Stimulated activated CD4-positive, alpha-beta T cell treated with anti-CD3 and anti-CD28 coated beads, Interleukin-1b, Interleukin-23, amount 100 ng/mL, for 1 hour (primary cell): Measurements from ENCODE around the gene PCDHB8.
"Not testable (repeated sequence)": the region's sequence is repeated elsewhere in the genome, so short reads cannot be mapped to it uniquely, and the experiment has no call there.

Source experiments
- DNase-seq, 2 donors: peaks; one replicate each; pipeline ENCODE4 v3.0.0-alpha.2; 2020; ENCODE audit warnings: low read depth in 2 of 2

Gene PCDHB8

DNA sequence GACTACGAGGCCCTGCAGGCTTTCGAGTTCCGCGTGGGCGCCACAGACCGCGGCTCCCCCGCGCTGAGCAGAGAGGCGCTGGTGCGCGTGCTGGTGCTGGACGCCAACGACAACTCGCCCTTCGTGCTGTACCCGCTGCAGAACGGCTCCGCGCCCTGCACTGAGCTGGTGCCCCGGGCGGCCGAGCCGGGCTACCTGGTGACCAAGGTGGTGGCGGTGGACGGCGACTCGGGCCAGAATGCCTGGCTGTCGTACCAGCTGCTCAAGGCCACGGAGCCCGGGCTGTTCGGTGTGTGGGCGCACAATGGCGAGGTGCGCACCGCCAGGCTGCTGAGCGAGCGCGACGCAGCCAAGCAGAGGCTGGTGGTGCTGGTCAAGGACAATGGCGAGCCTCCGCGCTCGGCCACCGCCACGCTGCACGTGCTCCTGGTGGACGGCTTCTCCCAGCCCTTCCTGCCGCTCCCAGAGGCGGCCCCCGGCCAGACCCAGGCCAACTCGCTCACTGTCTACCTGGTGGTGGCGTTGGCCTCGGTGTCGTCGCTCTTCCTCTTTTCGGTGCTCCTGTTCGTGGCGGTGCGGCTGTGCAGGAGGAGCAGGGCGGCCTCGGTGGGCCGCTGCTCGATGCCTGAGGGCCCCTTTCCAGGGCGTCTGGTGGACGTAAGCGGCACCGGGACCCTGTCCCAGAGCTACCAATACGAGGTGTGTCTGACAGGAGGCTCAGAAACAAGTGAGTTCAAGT is 6.7 kb downstream of the PCDHB8 start:
- not testable (repeated sequence) for DNase-seq

DNA sequence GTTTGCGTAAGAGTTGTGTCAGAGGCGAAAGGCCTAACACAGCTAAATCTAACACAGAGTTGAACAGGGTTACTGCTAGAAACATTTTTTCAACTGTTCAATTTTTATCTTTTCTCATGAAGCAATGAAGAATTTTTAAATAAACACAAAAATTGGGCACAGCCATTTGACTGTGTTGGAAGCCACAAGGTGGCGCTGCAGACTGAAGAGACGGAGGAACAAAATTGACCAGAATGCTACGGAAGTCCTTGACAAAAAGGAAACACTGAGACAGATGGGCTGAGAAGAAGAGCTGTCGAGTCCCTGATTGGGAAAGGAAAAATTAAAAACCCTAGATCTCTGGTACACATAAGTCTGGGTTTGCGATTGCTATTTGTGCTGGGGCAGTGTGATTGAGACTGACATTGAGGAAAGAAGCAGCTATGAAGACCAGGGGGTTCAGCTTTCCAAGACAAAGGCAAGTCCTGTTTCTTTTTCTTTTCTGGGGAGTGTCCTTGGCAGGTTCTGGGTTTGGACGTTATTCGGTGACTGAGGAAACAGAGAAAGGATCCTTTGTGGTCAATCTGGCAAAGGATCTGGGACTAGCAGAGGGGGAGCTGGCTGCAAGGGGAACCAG is 9.4 kb downstream of the PCDHB8 start, which contains the start of gene PCDHB9:
TSS of gene PCDHB9 (plus strand) at position 265 of the 616 bp plus-strand sequence. CDS start at position 423, 158 bp downstream.
- DNase-seq: peak in 1 of 2 donors; percentile 16

DNA sequence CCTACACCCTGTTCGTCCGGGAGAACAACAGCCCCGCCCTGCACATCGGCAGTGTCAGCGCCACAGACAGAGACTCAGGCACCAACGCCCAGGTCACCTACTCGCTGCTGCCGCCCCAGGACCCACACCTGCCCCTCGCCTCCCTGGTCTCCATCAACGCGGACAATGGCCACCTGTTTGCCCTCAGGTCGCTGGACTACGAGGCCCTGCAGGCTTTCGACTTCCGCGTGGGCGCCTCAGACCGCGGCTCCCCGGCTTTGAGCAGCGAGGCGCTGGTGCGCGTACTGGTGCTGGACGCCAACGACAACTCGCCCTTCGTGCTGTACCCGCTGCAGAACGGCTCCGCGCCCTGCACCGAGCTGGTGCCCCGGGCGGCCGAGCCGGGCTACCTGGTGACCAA is 11.1 kb downstream of the PCDHB8 start:
- DNase-seq: not testable (repeated sequence)

- DNase-seq: not testable (repeated sequence)
Observed at GRCh38 chr5:141189131-141189530, 11.5 kb downstream of the PCDHB8 start.

DNA sequence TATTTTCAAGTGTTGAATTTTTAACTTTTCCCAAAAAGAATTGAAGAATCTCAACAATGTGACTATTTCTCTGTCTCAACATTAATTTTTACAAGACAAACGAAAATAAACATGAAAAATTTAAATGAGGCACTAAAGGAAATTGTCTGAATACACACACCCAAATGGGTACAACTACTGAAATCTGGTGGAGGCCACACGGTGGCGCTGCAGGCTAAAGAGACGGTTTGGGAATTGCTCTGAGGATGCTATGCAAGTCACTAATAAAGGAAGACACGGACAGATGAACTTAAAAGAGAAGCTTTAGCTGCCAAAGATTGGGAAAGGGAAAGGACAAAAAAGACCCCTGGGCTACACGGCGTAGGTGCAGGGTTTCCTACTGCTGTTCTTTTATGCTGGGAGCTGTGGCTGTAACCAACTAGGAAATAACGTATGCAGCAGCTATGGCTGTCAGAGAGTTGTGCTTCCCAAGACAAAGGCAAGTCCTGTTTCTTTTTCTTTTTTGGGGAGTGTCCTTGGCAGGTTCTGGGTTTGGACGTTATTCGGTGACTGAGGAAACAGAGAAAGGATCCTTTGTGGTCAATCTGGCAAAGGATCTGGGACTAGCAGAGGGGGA is 14.6 kb downstream of the PCDHB8 start, which contains the start of gene PCDHB10:
TSS of gene PCDHB10 (plus strand) at position 244 of the 616 bp plus-strand sequence. CDS start at position 444, 200 bp downstream.
- no peak for DNase-seq

GRCh38 chr5:141194332-141194731 is 16.7 kb downstream of the PCDHB8 start:
- DNase-seq: not testable (repeated sequence)

- DNase-seq: no peak
Observed at GRCh38 chr5:141196363-141196762, 18.8 kb downstream of the PCDHB8 start.

DNA sequence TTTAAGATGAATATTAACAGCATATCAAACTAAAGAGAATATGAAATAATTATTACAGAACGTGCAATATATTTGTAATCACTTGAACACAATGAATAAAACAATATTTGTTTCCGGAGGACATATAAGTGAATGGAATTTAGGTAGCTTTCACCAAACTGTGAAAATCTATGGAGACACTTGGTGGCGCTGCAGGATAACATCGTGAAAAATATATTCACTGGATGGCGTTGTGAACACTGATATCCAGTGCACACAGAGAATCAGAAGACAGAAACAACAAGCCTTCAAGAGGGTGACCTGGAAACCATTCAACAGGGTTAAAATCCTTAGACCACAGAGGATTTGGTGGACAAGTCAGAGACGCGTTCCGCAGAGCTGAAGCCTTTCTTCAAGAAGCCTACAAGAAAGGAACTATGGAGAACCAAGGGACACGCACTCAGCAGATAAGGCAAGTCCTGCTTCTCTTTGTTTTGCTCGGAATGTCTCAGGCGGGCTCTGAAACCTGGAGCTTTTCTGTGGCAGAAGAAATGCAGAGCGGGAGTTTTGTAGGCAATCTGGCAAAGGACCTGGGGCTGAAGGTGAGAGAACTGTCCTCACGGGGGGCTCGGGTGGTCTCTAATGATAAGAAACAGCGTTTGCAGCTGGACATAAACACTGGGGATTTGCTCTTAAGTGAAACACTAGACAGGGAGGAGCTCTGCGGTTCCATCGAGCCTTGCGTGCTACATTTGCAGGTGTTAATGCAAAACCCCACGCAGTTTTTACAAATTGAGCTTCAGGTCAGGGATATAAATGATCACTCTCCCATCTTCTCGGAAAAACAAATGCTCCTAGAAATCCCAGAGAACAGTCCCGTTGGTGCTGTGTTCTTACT is 22.0 kb downstream of the PCDHB8 start, which contains the start of gene PCDHB11:
TSS of gene PCDHB11 (plus strand) at position 269 of the 877 bp plus-strand sequence. CDS start at position 417, 148 bp downstream.
- no peak for DNase-seq

DNA sequence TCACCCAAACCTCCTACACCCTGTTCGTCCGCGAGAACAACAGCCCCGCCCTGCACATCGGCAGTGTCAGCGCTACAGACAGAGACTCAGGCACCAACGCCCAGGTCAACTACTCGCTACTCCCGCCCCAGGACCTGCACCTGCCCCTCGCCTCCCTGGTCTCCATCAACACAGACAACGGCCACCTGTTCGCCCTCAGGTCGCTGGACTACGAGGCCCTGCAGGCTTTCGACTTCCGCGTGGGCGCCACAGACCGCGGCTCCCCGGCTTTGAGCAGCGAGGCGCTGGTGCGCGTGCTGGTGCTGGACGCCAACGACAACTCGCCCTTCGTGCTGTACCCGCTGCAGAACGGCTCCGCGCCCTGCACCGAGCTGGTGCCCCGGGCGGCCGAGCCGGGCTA is 23.5 kb downstream of the PCDHB8 start:
- not testable (repeated sequence) for DNase-seq

- DNase-seq: not testable (repeated sequence)
Observed at GRCh38 chr5:141201646-141202045, 24.1 kb downstream of the PCDHB8 start.

DNA sequence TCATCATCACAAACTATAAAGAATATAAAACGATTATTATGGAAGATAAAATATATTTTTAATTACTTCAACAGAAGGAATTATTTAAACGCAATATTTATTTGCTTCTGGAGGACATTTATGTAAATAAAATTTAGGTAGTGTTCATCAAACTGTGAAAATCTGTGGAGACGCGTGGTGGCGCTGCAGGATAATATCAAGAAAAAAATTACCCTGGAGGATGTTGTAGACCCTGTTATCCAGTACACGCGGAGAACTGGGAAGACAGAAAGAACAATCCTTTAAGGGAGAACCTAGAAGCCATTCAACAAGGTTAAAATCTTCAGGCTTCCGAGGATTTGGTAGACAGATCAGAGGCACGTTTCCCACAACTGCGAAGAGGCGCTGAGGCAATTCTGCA is 30.9 kb downstream of the PCDHB8 start, which contains the start of gene PCDHB12:
TSS of gene PCDHB12 (plus strand) at position 242 of the 400 bp plus-strand sequence. CDS start 189 bp downstream, outside the sequence.
- DNase-seq: no peak

- not testable (repeated sequence) for DNase-seq
Observed at GRCh38 chr5:141210281-141210680, 32.7 kb downstream of the PCDHB8 start.

DNA sequence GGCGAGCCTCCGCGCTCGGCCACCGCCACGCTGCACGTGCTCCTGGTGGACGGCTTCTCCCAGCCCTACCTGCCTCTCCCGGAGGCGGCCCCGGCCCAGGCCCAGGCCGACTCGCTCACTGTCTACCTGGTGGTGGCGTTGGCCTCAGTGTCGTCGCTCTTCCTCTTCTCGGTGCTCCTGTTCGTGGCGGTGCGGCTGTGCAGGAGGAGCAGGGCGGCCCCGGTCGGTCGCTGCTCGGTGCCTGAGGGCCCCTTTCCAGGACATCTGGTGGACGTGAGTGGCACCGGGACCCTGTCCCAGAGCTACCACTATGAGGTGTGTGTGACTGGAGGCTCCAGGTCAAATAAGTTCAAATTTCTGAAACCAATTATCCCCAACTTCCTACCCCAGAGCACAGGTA is 33.3 kb downstream of the PCDHB8 start:
- not testable (repeated sequence) for DNase-seq

GRCh38 chr5:141213656-141214339 is 36.2 kb downstream of the PCDHB8 start, which contains the start of gene PCDHB13:
Gene PCDHB13 (plus strand): TSS chr5:141213919. CDS start chr5:141214124, 205 bp downstream.
- DNase-seq: not testable (repeated sequence)

GRCh38 chr5:141214583-141214982 is 37.0 kb downstream of the PCDHB8 start:
- not testable (repeated sequence) for DNase-seq

DNA sequence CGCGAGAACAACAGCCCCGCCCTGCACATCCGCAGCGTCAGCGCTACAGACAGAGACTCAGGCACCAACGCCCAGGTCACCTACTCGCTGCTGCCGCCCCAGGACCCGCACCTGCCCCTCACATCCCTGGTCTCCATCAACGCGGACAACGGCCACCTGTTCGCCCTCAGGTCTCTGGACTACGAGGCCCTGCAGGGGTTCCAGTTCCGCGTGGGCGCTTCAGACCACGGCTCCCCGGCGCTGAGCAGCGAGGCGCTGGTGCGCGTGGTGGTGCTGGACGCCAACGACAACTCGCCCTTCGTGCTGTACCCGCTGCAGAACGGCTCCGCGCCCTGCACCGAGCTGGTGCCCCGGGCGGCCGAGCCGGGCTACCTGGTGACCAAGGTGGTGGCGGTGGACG is 37.9 kb downstream of the PCDHB8 start:
- not testable (repeated sequence) for DNase-seq

DNA sequence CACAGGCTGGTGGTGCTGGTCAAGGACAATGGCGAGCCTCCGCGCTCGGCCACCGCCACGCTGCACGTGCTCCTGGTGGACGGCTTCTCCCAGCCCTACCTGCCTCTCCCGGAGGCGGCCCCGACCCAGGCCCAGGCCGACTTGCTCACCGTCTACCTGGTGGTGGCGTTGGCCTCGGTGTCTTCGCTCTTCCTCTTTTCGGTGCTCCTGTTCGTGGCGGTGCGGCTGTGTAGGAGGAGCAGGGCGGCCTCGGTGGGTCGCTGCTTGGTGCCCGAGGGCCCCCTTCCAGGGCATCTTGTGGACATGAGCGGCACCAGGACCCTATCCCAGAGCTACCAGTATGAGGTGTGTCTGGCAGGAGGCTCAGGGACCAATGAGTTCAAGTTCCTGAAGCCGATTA is 38.4 kb downstream of the PCDHB8 start:
- DNase-seq: not testable (repeated sequence)

DNA sequence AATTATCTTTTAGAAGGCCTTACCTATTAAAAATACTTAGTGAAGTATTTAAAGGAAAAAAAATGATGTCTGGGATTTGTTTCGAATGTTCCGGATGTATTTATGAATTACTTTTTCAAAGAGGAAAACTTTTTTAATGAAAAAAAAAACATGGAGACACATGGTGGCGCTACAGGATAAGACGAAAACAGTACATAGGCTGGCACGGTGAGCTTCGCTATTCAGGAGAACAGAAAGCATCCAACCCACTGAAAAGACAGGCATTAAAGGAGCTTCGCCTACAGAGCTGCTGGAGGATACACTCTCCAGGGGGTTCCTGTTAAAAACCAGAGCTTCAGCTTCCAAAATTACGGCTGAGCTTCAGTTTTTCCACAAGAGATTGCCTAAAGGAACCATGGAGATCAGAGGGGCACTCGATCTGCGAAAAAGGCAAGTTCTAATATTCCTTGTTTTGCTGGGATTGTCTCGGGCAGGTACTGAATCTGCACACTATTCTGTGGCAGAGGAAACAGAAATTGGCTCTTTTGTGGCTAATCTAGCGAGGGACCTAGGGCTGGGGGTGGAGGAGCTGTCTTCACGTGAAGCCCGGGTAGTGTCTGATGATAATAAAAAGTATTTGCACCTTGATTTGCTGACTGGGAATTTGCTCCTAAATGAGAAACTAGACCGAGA is 45.7 kb downstream of the PCDHB8 start, which contains the start of gene PCDHB14:
TSS of gene PCDHB14 (plus strand) at position 232 of the 672 bp plus-strand sequence. CDS start at position 395, 163 bp downstream.
- no peak for DNase-seq

DNA sequence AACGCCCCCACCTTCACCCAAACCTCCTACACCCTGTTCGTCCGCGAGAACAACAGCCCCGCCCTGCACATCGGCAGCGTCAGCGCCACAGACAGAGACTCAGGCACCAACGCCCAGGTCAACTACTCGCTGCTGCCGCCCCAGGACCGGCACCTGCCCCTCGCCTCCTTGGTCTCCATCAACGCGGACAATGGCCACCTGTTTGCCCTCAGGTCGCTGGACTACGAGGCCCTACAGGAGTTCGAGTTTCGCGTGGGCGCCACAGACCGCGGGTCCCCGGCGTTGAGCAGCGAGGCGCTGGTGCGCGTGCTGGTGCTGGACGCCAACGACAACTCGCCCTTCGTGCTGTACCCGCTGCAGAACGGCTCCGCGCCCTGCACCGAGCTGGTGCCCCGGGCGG is 47.3 kb downstream of the PCDHB8 start:
- DNase-seq: not testable (repeated sequence)

GRCh38 chr5:141225421-141225820 is 47.8 kb downstream of the PCDHB8 start:
- DNase-seq: not testable (repeated sequence)
